Lung (tissue), 16 donors: ENCODE results near the gene ADAMTS7. TPM values are rescaled to one million over a fixed set of nuclear protein-coding genes. Genes with fewer than 3 reads are reported as not detected.

Experiments
- ATAC-seq: fragments of 200-7000 bp; cut with Tn5 transposase; one replicate; pipeline ENCODE4 v1.9.1; 2020; ENCODE audit warnings: moderate number of reproducible peaks; ENCODE audit not compliant: insufficient read depth, low FRiP score
- DNase-seq, 3 donors: peaks; one replicate each; pipeline ENCODE4 v3.0.0-alpha.2; 2013 to 2017
- H3K27ac ChIP-seq, 2 donors: one replicate each; pipeline ENCODE4 v1.5.1; 2013; ENCODE audit warnings: mild to moderate bottlenecking in 2 of 2, moderate library complexity in 2 of 2, control low read depth in 1 of 2, inconsistent platforms in 1 of 2, low read depth in 1 of 2, low read length in 1 of 2
- H3K27me3 ChIP-seq, 3 donors: one replicate each; pipeline ENCODE4 v1.5.1; 2013; ENCODE audit warnings: low read length in 2 of 3; ENCODE audit not compliant: control insufficient read depth in 3 of 3, insufficient read depth in 3 of 3
- H3K36me3 ChIP-seq, 4 donors: one replicate each; pipeline ENCODE4 v1.5.1; 2013; ENCODE audit warnings: low read length in 4 of 4, mild to moderate bottlenecking in 1 of 4, moderate library complexity in 1 of 4; ENCODE audit not compliant: control insufficient read depth in 4 of 4, insufficient read depth in 4 of 4
- H3K4me1 ChIP-seq, 5 donors: one replicate each; pipeline ENCODE4 v1.5.1; 2013; ENCODE audit warnings: low read length in 5 of 5, mild to moderate bottlenecking in 2 of 5, moderate library complexity in 1 of 5; ENCODE audit not compliant: control insufficient read depth in 5 of 5, insufficient read depth in 5 of 5
- H3K4me3 ChIP-seq: one replicate; pipeline ENCODE4 v1.5.1; 2013; ENCODE audit warnings: mild to moderate bottlenecking, control low read depth, moderate library complexity
- H3K9ac ChIP-seq, 2 donors: one replicate each; pipeline ENCODE4 v1.5.1; 2013; ENCODE audit warnings: low read length in 2 of 2, control low read depth in 1 of 2; ENCODE audit not compliant: insufficient read depth in 1 of 2
- H3K9me3 ChIP-seq, 4 donors: one replicate each; pipeline ENCODE4 v1.5.1; 2013; ENCODE audit warnings: low read length in 3 of 4, mild to moderate bottlenecking in 1 of 4, moderate library complexity in 1 of 4; ENCODE audit not compliant: control insufficient read depth in 4 of 4, insufficient read depth in 3 of 4
- CTCF ChIP-seq: IDR thresholded peaks from 2 replicates; pipeline ENCODE4 v1.5.1; 2012; ENCODE audit warnings: mild to moderate bottlenecking; ENCODE audit errors: control extremely low read depth, extremely low read depth
- whole genome bisulfite sequencing, 2 donors: extraction: QIAGEN DNeasy Blood & Tissue Kit; methylation state at CpG; one replicate each; pipeline ENCODE4 v1.1.7; 2013; 5-methylcytosine and 5-hydroxymethylcytosine counted together
- long read RNA-seq, 5 donors: transcript quantifications; one replicate each; lab custom pipeline, GENCODE V29; 2026
- polyA plus RNA-seq, 2 donors: library from polyadenylated mRNA; stranded (reverse); fragments of 200-250 nt; gene quantifications; one replicate each; pipeline ENCODE4 v1.2.1, GENCODE V29; 2013
- total RNA-seq, 2 donors: library from RNA; depleted of rRNA in 1 of 2; stranded (reverse); fragments of >200 nt in 1 of 2; gene quantifications; one replicate each; pipeline ENCODE4 v1.2.1, GENCODE V29; 2014 to 2021
- donor health status: control.
- donor health status: control.
- donor health status: Bipolar disorder and iron deficiency.
- donor health status: healthy.
- donor health status: DM: yes; HTN: yes; CAD: no.

ADAMTS7 gene, protein sequence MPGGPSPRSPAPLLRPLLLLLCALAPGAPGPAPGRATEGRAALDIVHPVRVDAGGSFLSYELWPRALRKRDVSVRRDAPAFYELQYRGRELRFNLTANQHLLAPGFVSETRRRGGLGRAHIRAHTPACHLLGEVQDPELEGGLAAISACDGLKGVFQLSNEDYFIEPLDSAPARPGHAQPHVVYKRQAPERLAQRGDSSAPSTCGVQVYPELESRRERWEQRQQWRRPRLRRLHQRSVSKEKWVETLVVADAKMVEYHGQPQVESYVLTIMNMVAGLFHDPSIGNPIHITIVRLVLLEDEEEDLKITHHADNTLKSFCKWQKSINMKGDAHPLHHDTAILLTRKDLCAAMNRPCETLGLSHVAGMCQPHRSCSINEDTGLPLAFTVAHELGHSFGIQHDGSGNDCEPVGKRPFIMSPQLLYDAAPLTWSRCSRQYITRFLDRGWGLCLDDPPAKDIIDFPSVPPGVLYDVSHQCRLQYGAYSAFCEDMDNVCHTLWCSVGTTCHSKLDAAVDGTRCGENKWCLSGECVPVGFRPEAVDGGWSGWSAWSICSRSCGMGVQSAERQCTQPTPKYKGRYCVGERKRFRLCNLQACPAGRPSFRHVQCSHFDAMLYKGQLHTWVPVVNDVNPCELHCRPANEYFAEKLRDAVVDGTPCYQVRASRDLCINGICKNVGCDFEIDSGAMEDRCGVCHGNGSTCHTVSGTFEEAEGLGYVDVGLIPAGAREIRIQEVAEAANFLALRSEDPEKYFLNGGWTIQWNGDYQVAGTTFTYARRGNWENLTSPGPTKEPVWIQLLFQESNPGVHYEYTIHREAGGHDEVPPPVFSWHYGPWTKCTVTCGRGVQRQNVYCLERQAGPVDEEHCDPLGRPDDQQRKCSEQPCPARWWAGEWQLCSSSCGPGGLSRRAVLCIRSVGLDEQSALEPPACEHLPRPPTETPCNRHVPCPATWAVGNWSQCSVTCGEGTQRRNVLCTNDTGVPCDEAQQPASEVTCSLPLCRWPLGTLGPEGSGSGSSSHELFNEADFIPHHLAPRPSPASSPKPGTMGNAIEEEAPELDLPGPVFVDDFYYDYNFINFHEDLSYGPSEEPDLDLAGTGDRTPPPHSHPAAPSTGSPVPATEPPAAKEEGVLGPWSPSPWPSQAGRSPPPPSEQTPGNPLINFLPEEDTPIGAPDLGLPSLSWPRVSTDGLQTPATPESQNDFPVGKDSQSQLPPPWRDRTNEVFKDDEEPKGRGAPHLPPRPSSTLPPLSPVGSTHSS (N-terminal part only)
- total RNA-seq (10 to 100 TPM in 1 of 2 donors, 1 to 10 TPM in 1; 7.1 to 13.1 TPM), polyA plus RNA-seq (1 to 10 TPM; 3.3 to 3.4 TPM)
- long read RNA-seq, donor 1, partial matches to known transcripts = 271 of 506 reads
- long read RNA-seq, donor 1, other reads (novel, unspliced or antisense) = 235 of 506 reads
- long read RNA-seq, donor 2, partial matches to known transcripts = 5 of 5 reads
- long read RNA-seq, donor 2, other reads (novel, unspliced or antisense) = 0 of 5 reads
- long read RNA-seq, donor 3, full-length matches to known transcripts = 1 of 6 reads
- long read RNA-seq, donor 3, partial matches to known transcripts = 5 of 6 reads
- long read RNA-seq, donor 3, other reads (novel, unspliced or antisense) = 0 of 6 reads
- long read RNA-seq, donor 4, full-length matches to known transcripts = 1 of 15 reads
- long read RNA-seq, donor 4, partial matches to known transcripts = 14 of 15 reads
- long read RNA-seq, donor 4, other reads (novel, unspliced or antisense) = 0 of 15 reads
- long read RNA-seq, donor 5, full-length matches to known transcripts = 2 of 24 reads
- long read RNA-seq, donor 5, partial matches to known transcripts = 22 of 24 reads
- long read RNA-seq, donor 5, other reads (novel, unspliced or antisense) = 0 of 24 reads

DNA sequence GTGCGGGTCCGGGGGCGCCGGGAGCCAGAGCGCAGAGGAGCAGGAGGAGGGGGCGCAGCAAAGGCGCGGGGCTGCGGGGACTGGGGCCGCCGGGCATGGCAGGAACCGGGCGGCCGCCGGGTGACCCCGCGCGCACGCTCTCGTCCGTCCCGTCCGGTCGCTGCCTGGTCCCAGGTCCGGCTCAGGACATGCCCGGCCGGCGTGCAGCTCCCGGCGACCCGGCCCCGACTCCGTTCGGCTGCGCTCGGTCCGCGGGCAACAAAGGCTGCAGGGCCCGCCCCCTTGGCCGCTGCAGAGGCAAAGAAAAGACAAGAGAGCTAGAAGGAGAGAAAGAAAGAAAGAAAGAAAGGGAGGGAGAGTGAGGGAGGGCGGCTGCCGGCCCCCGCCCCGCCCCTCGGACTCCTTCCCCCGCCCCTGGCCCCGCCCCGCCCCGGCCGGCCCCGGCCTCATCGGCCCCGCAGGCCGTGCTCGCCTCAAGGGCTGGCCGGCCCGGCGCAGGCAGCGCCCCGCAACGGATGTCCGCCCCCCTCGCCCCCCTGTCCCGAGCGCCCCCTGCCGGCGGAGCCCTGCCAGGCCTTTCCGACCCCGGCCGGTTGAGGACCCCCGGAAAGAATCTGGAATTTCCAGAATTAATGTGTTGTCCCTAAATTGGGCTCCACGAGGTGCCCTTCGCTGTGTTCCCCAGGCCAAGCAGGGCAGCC is at the start of gene ADAMTS7:
Gene ADAMTS7, minus strand, starts transcription at position 341 of the 701 bp plus-strand sequence. Its CDS starts 244 bp downstream, at position 97.
- peak within 1 kb of the TSS; percentile 67 for H3K4me3 ChIP-seq
- peaks cover under 1 to 15% (median 5%) of the 10 kb centered on the region in 5 donors for H3K4me1 ChIP-seq
- peak within 1 kb of the TSS; percentile 46 to 61 for H3K9ac ChIP-seq
- peak; percentile 14 for TF ChIP-seq CTCF
- ATAC-seq (peak; percentile 87), DNase-seq (peak; percentile 84 to 88 (median 87))
- H3K36me3 ChIP-seq = no peaks in the 10 kb centered on the region
- no peaks in the 10 kb centered on the region for H3K27me3 ChIP-seq
- peak within 1 kb of the TSS; percentile 76 to 88 for H3K27ac ChIP-seq
- peaks cover 0 to 5% (median 1%) of the 10 kb centered on the region in 4 donors for H3K9me3 ChIP-seq
- WGBS, 2 donors = 1% methylated on average over 56 to 73 of the region's 73 CpGs

GRCh38 chr15:78859971-78860719 is 48.9 kb upstream of the ADAMTS7 start:
- WGBS, 2 donors = 2 to 3% methylated on average over 28 of the region's 28 CpGs

More at GRCh38 chr15:78859971-78860719, 48.9 kb upstream of the ADAMTS7 start:
- peak; percentile 88 for ATAC-seq
- H3K4me1 ChIP-seq = no peaks in the 10 kb centered on the region
- H3K36me3 ChIP-seq = no peaks in the 10 kb centered on the region
- no peaks in the 10 kb centered on the region for H3K27me3 ChIP-seq
- no peaks in the 10 kb centered on the region for H3K9me3 ChIP-seq
- H3K9ac ChIP-seq = peak overlapping the region in 1 of 2 donors; percentile 85
- peak; percentile 24 for TF ChIP-seq CTCF
- peak overlapping the region in 1 of 2 donors; percentile 32 for H3K27ac ChIP-seq
- DNase-seq = peak; percentile 82 to 87 (median 85)
- H3K4me3 ChIP-seq = peak overlapping the region; percentile 32
